ENCODE measurements around the gene IMMP2L. TPM values are rescaled to one million over a fixed set of nuclear protein-coding genes. Genes with fewer than 3 reads are reported as not detected.

Gene IMMP2L
- total and polyA plus RNA-seq, 2 of the 13 experiments (the other 11 are each of a cell fraction or from before 2014, with no cell fraction given), result 7.8 to 16.9 TPM

GRCh38 chr7:111587410-111588064 is 25.2 kb upstream of the IMMP2L start:
- no TSS peak for BruUV-seq (replicated peaks)
- intact Hi-C loops (cut with micrococcal nuclease; ENCODE audit: unreplicated experiment) (no loop called here), in situ Hi-C loops (cut with HindIII; ENCODE audit: extremely low pct_ligation_motif_present, low pct_unique_long_range_greater_than_20kb) (no loop called here)
- H3K9me3 ChIP-seq (ENCODE audit: low read length), result no peaks in the 10 kb centered on the region
- H2AFZ ChIP-seq (ENCODE audit: low read length), result no peak overlapping the region
- ChIA-PET CTCF (ENCODE audit: low intra/inter-chr PET ratio, low total read pairs) (no interaction called here), POLR2A (no interaction called here)
- H3K9ac ChIP-seq (ENCODE audit: insufficient read depth, low read depth, low read length), result no peak overlapping the region
- WGBS (ENCODE audit: low lambda C conversion rate), result 18% methylated on average over 10 of the region's 10 CpGs
- no peak for FAIRE-seq
- no peaks in the 10 kb centered on the region for H3K27me3 ChIP-seq (ENCODE audit: control insufficient read depth in 1 of 2, insufficient read depth in 2 of 2, low read length in 2 of 2)
- no peak overlapping the region for H3K4me2 ChIP-seq (ENCODE audit: low read depth, low read length)
- no peak overlapping the region for H3K27ac ChIP-seq (ENCODE audit: extremely low read length, insufficient read depth, low read length)
- no peak overlapping the region for H3K4me3 ChIP-seq (replicated peaks in 1 of 3; ENCODE audit: insufficient read depth in 1 of 3, low read depth in 2 of 3, low read length in 3 of 3)
- ATAC-seq, result no peak
- no peaks in the 10 kb centered on the region for H3K36me3 ChIP-seq (replicated peaks in 1 of 2; ENCODE audit: control insufficient read depth in 1 of 2, insufficient read depth in 2 of 2, low read length in 2 of 2)
- H3K4me1 ChIP-seq (ENCODE audit: insufficient read depth, low read length), result no peaks in the 10 kb centered on the region
- H3K79me2 ChIP-seq (ENCODE audit: insufficient read depth, low read length), result no peaks in the 10 kb centered on the region
- no peaks in the 10 kb centered on the region for H4K20me1 ChIP-seq (ENCODE audit: insufficient read depth, low read length)
- no peak for TF ChIP-seq YY1 (IDR thresholded peaks at IDR 0.05; ENCODE audit: insufficient read depth, insufficient replicate concordance, low read depth, low read length)
- no peak for TF ChIP-seq DNMT3B (CRISPR knock-in tag; conservative IDR thresholded peaks at IDR 0.05)
- TF ChIP-seq BCLAF1 (IDR thresholded peaks at IDR 0.05), result no peak
- TF ChIP-seq MIER2 (CRISPR knock-in tag; IDR thresholded peaks at IDR 0.05), result no peak
- TF ChIP-seq FOSL2 (CRISPR knock-in tag; IDR thresholded peaks at IDR 0.05), result no peak
- no peak for TF ChIP-seq MYPOP (CRISPR knock-in tag; IDR thresholded peaks at IDR 0.05)
- TF ChIP-seq MAX (IDR thresholded peaks at IDR 0.05), result no peak
- no peak for TF ChIP-seq ZNF230 (CRISPR knock-in tag; IDR thresholded peaks at IDR 0.05)
- TF ChIP-seq ZGPAT (CRISPR knock-in tag; IDR thresholded peaks at IDR 0.05), result no peak
- TF ChIP-seq ZNF414 (CRISPR knock-in tag; IDR thresholded peaks at IDR 0.05), result no peak
- no peak for TF ChIP-seq XBP1 (CRISPR knock-in tag; IDR thresholded peaks at IDR 0.05)
- no peak for TF ChIP-seq SP4 (CRISPR knock-in tag; IDR thresholded peaks at IDR 0.05)
- no peak for TF ChIP-seq ZNF672 (CRISPR knock-in tag; IDR thresholded peaks at IDR 0.05)
- TF ChIP-seq NFE2L1 (CRISPR knock-in tag; IDR thresholded peaks at IDR 0.05; ENCODE audit: borderline replicate concordance), result no peak
- TF ChIP-seq NFIB (CRISPR knock-in tag; IDR thresholded peaks at IDR 0.05; ENCODE audit: borderline replicate concordance), result no peak
- DNase-seq (ENCODE audit: low spot score), result no peak

Data from HepG2 (cell line).